A549 (cell line): ENCODE results near the gene MEOX1.

Experiments used
- CEBPB ChIP-seq, 2 experiments: fragments of >200 bp in 1 of 2; sonication (Bioruptor Twin) in 1 of 2; formaldehyde crosslinking in 1 of 2; IDR thresholded peaks; 2 replicates each; pipeline ENCODE4 v1.6.1; 2012 to 2016
- CTCF ChIP-seq: fragments of >200 bp; sonication (Bioruptor Twin); formaldehyde crosslinking; IDR thresholded peaks from 3 replicates; pipeline ENCODE4 v1.5.1; 2016
- EP300 ChIP-seq, 2 experiments: fragments of >200 bp; sonication (Bioruptor Twin); formaldehyde crosslinking; IDR thresholded peaks; 2 replicates in 1 of 2; 3 replicates in 1 of 2; pipeline ENCODE4 v1.6.1; 2016 to 2017
- GATA3 ChIP-seq: IDR thresholded peaks from 2 replicates; pipeline ENCODE4 v1.6.1; 2012; ENCODE audit warnings: borderline replicate concordance
- HEYL ChIP-seq: fragments of 250-450 bp; sonication (Bioruptor Pico); IDR thresholded peaks from 2 replicates; pipeline ENCODE4 v1.8.0; 2021; ENCODE audit warnings: mild to moderate bottlenecking, moderate library complexity
- KDM1A ChIP-seq: fragments of 200-600 bp; sonication (generic); IDR thresholded peaks from 2 replicates; pipeline ENCODE4 v1.6.1; 2016; ENCODE audit warnings: low read depth, mild to moderate bottlenecking
- MAZ ChIP-seq: fragments of 150-350 bp; IDR thresholded peaks from 2 replicates; pipeline ENCODE4 v1.6.1; 2014; ENCODE audit warnings: antibody characterized with exemption, low read depth, low read length, borderline replicate concordance
- NFE2L2 ChIP-seq: fragments of 150-350 bp; conservative IDR thresholded peaks from 2 replicates; pipeline ENCODE4 v1.6.1; 2014; ENCODE audit warnings: low read length
- REST ChIP-seq: fragments of 200-600 bp; sonication (generic); IDR thresholded peaks from 2 replicates; pipeline ENCODE4 v1.6.1; 2016; ENCODE audit warnings: antibody characterized with exemption, mild to moderate bottlenecking, moderate library complexity
- SREBF2 ChIP-seq: fragments of 450-650 bp; IDR thresholded peaks from 2 replicates; pipeline ENCODE4 v1.6.1; 2014; ENCODE audit warnings: mild to moderate bottlenecking, moderate library complexity

GRCh38 chr17:43655693-43656255 is 5.9 kb downstream of the MEOX1 start:
- no peak for TF ChIP-seq MAZ
- no peak for TF ChIP-seq CTCF
- TF ChIP-seq NFE2L2, result no peak
- no peak for TF ChIP-seq SREBF2
- TF ChIP-seq KDM1A, result no peak
- no peak for TF ChIP-seq EP300 (IDR thresholded peaks at IDR 0.05)
- TF ChIP-seq REST, result no peak
- TF ChIP-seq HEYL, result no peak
- TF ChIP-seq GATA3, result no peak
- peak in 1 of 2 experiments; percentile 38; a peak in 2 of 4 replicates for TF ChIP-seq CEBPB (IDR thresholded peaks at IDR 0.05)
